Left lobe of liver (tissue), 2 donors: ENCODE results near the gene FBXO45. TPM values are rescaled to one million over a fixed set of nuclear protein-coding genes. Genes with fewer than 3 reads are reported as not detected.
"Not testable (repeated sequence)": the region's sequence is repeated elsewhere in the genome, so short reads cannot be mapped to it uniquely, and the experiment has no call there.

Experiments
- ATAC-seq: fragments of 200-7000 bp; cut with Tn5 transposase; one replicate; pipeline ENCODE4 v1.9.1; 2020; ENCODE audit warnings: mild to moderate bottlenecking, moderate library complexity
- DNase-seq: peaks from one replicate; pipeline ENCODE4 v3.0.0-alpha.2; 2020; ENCODE audit warnings: low spot score
- total RNA-seq: library from RNA; stranded (reverse); gene quantifications from one replicate; pipeline ENCODE4 v1.2.1, GENCODE V29; 2021
- donor health status: DM: no; HTN: no; CAD: no; lungs with moderate emphysema.
- donor health status: DM: no; HTN: yes; CAD: no.

The FBXO45 gene
- total RNA-seq, 1 donor from 2014 or later: 3.5 TPM

DNA sequence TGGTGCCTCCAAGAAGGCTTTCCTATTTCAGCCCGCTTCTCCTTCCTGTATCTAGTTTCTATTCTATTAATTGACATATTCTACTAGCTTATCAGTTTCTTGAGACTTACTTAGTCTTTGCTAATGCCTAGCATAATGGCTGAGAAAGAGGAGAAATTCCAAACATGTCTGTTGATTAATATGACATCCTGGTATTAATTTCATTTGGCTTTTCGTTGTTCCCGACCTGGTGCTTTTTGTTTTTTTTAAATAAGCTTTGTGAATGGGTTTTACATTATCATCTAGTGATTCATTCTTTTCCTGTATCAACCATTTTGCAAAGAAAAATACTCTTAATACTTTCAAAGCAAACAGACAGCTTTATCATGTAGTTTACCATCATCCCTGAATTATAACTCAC is 13.2 kb upstream of the FBXO45 start:
- ATAC-seq: no peak
- no peak for DNase-seq

DNA sequence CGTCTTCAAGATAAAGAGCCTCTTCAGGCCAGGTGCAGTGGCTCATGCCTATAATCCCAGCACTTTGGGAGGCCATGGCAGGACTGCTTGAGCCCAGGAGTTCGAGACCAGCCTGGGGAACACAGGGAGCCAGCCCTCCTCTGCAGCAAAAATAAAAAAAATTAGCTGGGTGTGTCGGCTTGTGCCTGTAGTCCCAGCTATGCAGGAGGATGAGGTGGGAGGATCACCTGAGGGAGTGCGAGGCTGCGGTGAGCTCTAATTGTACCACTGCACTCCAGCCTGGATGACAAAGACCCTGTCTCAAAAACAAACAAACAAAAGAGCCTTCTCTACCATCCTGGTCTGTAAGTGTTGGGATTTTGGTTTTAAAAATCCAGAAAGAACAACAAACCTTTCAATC is 11.2 kb upstream of the FBXO45 start:
- ATAC-seq: no peak
- DNase-seq: no peak

DNA sequence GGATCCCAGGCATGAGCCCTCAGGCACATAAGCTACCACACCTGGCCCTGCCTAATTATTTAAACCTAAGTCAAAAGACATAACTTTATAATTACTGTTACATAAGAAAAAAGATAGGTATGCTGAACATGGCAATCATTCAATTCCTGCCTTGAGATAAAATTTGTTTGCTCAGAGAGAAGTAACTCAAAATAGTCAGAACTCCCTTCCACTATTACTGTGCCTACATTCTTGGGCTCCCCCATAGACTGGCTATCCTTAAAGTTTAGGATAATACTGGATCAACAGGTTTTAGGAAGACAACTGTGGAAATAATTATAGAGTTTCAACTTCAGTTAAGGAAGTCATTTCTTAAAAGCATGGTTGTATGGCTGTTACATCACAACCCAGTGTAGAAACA is 10.0 kb upstream of the FBXO45 start:
- DNase-seq (no peak), ATAC-seq (no peak)

DNA sequence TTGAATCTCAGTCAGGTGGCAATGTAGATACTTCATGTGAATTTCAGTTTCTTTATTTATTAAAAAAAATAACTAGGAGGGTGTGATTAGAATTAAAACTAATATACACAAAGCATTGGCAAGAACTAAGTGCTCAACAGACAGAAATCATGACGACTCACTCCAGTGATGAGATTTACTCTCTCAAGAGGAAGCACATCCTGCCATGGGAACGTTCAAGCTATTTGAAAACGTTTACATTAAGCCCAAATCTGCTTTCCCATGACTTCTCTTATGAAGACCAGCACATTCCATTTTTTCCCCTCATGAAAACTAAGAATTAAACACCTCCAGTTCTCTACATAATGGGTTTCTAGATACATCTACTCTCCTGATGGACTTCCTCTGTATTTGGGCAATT is 8.6 kb upstream of the FBXO45 start:
- ATAC-seq (no peak), DNase-seq (no peak)

DNA sequence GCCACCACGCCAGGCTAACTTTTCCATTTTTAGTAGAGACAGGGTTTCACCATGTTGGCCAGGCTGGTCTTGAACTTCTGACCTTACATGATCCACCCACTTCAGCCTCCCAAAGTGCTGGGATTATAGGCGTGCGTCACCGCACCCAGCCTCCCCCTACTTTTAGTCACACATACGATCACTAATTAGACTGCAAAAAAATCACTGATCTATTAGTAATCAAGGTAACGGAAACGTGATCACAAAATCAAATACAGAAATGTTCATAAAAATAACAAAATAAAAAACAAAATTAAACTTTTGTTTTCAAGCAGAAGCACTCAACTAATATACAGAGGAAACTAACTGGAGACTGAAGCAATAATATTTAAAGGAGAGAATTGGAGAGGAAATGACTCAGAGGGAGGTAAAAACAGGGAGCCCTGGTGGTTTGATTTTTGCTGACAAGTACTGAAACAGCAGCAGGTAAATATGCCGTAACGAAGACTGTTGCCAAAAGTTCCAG is 4.7 kb upstream of the FBXO45 start:
- ATAC-seq (no peak), DNase-seq (no peak)

DNA sequence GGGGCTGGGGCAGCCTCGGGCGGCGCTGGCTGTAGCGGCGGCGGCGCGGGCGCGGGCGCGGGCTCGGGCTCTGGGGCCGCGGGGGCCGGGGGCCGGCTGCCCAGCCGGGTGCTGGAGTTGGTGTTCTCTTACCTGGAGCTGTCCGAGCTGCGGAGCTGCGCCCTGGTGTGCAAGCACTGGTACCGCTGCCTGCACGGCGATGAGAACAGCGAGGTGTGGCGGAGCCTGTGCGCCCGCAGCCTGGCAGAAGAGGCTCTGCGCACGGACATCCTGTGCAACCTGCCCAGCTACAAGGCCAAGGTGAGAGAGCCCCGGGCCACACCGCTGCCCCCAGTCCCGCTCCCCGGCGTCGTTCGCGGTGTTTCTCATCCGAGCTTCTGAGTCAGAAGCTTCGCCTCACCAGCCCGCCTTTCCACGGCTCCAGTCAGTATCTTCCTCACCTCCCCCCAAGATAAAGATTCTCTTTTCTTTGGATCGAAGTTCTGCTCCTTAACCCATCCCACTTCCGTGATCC is 600 bp downstream of the FBXO45 start:
- peak; percentile 30 for ATAC-seq

DNA sequence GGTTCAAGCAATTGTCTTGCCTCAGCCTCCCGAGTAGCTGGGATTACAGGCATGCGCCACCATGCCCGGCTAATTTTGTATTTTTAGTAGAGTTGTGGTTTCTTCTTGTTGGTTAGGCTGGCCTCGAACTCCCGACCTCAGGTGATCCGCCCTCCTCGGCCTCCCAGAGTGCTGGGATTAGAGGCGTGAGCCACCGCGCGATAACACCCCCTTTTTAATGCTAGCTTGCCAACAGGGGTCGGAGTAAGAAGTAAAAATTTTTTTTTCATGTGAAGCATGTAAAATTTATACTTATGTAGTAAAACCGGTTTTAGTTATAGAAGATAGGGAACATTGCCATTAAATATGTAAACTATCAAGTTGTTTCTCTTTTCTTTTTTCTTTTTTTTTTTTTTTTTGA is 1.9 kb downstream of the FBXO45 start:
- ATAC-seq, DNase-seq: not testable (repeated sequence)

More for the DNA sequence above, 600 bp downstream of the FBXO45 start:
- peak; percentile 58 for DNase-seq

DNA sequence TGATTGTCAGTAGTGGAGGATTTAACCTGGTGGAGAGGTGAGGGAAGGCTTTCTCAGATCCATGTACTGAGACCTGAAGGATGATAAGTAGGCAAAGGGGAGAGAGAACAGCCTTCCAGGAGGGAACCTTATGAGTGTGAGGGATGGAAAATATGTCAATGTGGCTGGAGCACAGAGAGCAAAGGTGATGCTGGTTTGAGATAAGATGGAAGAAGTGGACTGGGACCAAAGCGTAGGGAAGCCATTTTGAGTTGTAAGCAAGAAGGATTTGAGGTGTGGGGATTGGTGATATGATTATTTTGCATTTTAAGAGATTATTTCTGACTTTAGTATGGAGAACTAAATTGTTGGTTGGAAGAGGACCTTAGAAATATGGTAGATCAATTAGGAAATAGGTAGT is 3.9 kb downstream of the FBXO45 start:
- no peak for ATAC-seq
- no peak for DNase-seq

DNA sequence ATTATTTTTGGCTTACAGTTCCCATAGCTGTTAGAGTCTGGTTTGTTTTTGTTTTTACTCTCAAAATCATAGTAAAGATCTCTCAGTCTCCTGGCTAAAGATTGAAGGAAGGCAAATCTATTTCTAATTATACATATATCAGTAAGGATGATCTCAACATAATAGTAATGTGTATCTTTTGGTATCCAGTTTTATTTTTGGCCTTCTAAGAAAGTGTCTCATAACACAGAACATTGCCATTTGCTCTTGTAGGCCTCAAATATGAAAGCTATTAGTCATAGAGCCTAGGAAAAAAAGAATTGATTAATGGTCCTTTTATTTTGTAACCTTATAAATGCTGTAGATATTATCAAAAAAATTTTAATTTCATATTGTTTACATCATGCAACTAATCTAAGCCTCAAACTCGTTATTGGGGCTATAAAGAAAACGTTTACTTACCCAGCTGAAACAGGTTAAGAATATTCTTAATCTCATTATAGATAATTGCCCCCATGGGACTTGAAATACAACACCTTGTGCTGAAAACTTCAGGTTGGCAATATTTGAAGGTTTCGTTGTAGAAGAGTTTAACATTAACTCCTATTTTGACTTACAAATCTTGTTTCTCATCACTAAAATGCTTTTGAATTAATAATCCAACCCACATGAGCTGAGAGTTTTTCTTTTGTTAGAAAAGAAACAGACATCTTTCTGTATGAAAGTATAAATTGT is 16.7 kb downstream of the FBXO45 start:
- DNase-seq (no peak), ATAC-seq (no peak)

DNA sequence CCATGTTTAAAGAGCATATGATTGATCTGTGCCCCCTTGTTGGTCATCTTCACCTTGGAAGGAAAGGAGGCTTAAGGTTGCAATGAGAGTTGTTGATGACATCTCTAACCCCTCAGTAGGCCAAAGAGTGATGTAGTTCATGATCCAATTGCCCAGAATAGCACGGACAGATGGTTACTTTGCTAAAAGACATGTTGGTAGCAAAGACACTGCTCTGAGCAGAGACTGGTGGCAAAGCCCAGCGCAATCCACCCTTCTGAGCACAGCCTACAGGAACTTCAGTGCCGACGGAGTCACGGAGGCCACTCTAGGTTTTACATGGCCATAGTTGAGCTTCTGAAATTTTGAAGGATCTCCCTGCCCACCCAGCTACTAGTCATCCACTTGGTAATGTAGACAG is 21.8 kb downstream of the FBXO45 start:
- DNase-seq: no peak
- no peak for ATAC-seq

DNA sequence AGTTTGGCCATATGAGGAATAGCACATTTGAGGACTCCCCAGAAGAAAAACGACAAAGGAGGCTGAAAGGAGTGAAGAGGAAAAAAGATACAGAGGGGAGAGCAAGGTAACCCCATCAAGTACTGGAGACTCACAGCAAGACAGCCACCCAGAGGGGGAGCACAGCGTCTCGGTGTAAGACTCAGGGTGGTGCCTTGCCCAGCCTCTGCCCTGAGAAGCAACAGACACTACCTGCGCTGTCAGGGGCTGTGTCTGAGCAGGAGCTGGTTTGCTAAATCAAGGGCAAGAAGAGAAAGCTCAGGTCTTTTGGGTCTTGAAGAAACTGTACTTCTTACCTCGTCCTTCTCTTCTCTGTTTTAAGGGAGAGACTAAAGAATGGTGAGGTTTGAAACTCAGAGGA is 27.9 kb downstream of the FBXO45 start:
- no peak for ATAC-seq
- DNase-seq: no peak

DNA sequence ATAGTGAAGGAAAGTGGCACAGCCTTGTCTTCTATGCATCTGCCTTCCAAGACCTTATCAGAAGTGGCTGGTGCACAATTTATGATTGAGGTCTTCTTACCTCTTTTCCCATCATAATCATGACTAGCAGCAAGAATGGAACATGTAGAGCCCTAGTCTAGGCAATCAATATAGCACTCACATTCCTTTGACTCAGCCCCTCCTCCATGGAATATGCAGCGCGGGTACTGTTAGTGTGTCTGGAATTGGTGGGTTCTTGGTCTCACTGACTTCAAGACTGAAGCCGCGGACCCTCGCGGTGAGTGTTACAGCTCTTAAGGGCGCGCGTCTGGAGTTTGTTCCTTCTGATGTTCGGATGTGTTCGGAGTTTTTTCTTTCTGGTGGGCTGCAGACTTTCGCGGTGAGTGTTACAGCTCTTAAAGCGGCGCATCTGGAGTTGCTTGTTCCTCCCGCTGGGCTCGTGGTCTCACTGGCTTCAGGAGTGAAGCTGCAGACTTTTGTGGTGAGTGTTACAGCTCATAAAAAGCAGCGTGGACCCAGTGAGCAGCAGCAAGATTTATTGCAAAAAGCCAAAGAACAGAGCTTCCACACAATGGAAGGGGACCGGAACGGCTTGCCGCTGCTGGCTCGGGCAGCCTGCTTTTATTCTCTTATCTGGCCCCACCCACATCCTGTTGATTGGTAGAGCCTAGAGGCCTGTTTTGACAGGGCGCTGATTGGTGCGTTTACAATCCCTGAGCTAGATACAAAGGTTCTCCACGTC is 29.7 kb downstream of the FBXO45 start:
- not testable (repeated sequence) for DNase-seq, ATAC-seq

DNA sequence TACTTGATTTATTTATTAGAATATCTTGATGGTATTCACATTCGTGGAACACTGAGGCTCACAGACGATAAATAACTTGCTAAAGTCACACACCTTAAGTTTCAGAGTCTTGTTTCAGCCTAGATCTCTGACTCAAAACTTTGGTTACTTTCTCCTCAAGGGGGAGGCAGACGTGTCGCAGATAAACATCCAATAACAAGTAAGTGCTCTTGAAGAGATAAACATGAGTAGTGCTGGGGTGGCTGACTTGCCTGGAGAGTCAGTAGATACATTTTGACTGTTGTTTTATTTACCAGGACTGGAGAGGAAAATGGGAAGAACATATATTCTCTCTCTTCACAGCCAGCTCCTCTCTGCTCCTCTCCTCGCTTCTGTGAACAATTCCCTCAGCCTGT is 31.3 kb downstream of the FBXO45 start:
- no peak for ATAC-seq
- DNase-seq: no peak

DNA sequence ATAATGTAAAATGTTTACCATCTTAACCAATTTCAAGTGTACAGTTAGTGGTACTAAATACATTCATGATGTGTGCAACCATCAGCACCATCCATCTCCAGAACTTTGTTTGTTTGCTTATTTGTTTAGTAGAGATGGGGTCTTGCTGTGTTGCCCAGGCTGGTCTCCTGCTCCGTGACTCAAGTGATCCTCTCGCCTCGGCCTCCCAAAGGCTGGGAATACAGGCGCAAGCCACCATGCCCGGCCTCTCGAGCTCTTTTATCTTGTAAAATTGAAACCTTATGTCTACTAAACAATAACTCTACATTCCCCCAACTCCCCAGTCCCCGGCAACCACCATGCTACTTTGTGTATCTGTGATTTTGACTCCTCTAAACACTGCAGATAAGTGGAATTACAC is 31.9 kb downstream of the FBXO45 start:
- no peak for DNase-seq
- no peak for ATAC-seq

DNA sequence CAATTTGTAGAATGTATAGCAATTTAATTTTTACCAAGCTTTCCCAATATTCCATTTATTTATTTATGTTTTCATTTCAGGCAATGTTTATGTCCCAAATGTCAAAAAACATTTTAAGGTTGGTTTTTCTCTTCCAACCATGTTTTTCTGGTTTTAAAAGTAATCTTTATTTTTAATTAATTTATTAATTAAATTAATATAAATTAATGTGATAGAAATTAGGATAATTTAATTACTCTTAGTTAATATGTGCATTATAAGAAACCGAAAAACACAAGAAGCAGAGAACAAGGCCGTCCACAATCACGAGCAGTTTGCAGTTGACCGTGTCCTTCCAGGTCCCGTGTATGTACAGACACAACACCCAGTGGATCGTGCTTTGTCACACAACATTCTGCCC is 34.2 kb downstream of the FBXO45 start:
- ATAC-seq (no peak), DNase-seq (no peak)

DNA sequence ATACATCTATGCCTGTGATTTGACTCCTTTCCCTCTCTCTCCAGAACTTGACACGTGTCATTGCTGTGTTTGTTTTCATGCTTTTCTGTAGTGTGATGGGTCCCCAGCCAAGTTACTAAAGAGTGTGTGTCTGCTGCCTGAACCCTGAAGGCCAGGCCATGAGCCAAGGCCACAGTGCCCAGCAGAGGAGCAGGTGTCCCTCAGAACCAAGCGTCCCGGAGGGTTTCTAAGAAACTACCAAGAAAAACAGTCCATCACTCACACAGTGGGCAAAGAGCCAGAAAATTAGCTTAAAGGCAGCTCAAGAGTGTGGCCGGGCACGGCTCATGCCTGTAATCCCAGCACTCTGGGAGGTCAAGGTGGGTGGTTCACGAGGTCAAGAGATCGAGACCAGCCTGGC is 35.2 kb downstream of the FBXO45 start:
- no peak for ATAC-seq
- no peak for DNase-seq

DNA sequence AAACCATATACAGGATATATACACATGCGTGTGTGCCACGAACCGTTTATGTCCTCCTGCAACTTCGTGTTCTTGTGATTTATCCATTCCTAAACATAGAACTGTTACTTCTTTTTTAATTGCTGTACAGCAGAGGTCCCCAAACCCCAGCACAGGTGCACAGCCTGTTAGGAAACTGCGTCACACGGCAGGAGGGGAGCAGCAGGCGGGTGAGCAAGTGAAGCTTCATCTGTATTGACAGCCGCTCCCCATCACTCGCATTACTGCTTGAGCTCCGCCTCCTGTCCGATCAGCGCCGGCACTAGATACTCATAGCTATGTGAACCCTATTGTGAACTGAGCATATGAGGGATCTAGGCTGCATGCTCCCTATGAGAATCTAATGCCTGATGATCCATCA is 36.1 kb downstream of the FBXO45 start:
- ATAC-seq: no peak
- no peak for DNase-seq

DNA sequence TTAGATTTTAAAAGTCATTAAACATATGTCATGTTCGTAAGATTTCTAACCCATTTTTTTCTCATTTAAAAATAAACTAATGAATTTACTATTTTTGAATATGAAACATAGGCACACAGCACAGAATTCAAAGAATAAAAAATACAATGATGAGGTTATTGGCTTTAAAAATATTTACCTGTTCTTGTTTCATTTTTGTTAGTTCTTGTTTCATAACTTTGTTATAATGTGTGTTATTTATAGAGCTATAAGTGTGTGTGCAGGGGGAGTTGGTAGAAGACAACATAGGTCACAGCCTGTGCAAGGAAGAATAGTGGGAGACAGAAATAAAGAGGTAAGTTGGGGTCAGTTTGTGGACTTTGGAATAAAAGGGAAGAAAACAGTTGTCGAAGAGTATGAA is 40.2 kb downstream of the FBXO45 start:
- DNase-seq (no peak), ATAC-seq (no peak)

DNA sequence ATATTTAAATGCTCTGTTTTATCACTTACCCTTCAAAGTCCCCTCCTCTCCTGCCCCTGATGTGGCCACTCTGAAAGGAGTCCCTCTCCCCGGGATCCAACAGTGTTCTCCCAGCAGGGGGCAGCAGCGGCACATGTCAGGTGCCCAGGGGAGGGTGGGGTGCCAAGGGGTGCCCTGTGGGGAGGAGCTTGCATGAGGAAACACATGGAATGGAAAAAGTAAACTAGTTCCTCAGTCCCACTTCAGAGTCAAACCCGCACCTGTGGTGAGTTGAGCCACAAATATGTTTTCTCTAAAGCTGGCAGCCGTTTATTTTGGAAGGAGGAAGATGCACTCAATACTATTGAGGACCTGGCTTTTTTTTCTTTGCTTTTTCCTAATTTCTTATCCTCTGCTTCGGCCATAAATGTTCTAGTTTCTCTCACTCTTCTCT is 40.9 kb downstream of the FBXO45 start:
- DNase-seq: peak; percentile 84
- ATAC-seq: peak; percentile 100

DNA sequence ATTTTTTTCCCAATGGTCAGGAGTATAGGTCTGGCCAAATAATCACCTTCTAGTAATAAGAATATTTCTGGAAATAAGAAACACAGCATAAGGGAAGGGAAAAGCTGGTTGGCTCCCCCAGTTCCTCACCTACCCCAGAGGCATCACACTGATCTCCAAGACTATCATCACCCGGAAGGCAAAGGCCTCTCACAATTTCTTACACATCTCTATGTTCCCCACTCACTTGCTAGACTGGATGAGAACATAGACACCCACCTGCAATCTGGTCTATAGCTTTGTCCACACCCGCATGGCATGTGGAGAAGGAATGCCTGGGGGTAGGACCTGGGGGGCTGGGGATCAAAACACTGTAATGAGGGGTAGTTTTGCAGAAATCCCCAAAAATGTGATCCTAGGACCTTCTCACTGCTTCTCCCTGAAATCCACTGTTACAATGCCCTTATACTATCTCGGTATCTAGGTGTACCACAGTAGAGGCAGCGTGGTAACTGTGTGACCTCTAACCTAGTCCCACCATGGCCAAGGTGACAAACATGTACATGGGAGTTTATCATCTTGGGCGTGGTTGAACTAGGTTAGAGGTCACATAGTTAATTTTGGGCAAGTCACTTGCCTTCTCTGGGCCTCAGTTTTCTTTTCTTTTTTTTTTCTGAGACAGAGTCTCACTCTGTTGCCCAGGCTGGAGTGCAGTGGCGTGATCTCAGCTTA is 41.5 kb downstream of the FBXO45 start:
- DNase-seq: no peak
- no peak for ATAC-seq

DNA sequence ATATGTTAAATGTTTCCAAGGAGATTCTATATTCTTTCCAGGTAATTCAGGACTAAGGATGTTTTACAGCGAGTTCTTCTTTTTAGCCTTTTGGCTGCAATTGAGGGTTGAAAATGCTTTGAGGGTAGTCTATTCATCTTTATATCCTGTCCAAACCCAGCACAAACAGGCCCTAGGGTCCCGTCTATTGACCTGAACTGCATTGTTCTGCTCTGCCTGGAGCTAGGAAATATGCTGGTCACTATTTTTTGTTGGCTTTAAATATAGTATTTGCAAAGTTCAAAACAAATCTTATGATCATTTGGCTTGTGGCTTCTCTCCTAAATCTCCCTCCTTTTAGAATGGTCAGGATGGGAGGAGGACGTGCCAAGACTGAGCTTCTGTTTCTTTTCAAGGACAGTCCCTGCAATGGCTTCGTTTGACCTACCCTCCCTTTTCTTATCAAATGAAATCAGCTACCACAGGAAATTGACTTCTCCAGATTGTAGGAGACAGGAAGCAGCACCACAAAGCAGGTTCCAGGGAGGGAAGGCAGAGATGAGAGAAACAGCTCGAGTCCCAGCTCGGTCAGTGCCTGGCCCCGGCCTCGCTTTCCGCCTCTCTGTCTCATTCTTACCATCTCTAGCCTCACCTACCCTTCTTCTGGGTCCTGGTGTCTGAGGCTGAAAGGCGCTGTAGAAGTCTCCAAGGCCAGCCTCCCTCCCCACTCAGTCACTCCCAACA is 43.5 kb downstream of the FBXO45 start:
- no peak for DNase-seq
- peak; percentile 19 for ATAC-seq
